SK-N-SH treated with all-trans-retinoic acid at 6 μM for 48 hours (cell line): Measurements from ENCODE around the gene FGF21.
"Not testable (repeated sequence)": the region's sequence is repeated elsewhere in the genome, so short reads cannot be mapped to it uniquely, and the experiment has no call there.

Experiments used
- CSDC2 ChIP-seq: fragments of 250-450 bp; sonication (Bioruptor Pico); IDR thresholded peaks from 2 replicates; pipeline ENCODE4 v1.5.0; 2020; ENCODE audit warnings: mild to moderate bottlenecking, moderate library complexity
- CSRNP3 ChIP-seq: fragments of 250-450 bp; sonication (Bioruptor Pico); IDR thresholded peaks from 2 replicates; pipeline ENCODE4 v1.5.1; 2021; ENCODE audit warnings: mild to moderate bottlenecking, moderate library complexity
- ESRRG ChIP-seq: fragments of 250-450 bp; sonication (Bioruptor Pico); IDR thresholded peaks from 2 replicates; pipeline ENCODE4 v1.6.1; 2021; ENCODE audit warnings: mild to moderate bottlenecking
- GLIS3 ChIP-seq: fragments of 250-450 bp; sonication (Bioruptor Pico); IDR thresholded peaks from 2 replicates; pipeline ENCODE4 v1.5.0; 2020; ENCODE audit warnings: mild to moderate bottlenecking, moderate library complexity
- ISL1 ChIP-seq: fragments of 250-450 bp; sonication (Bioruptor Pico); IDR thresholded peaks from 2 replicates; pipeline ENCODE4 v2.1.2; 2022; ENCODE audit warnings: mild to moderate bottlenecking, moderate library complexity
- OSR1 ChIP-seq: fragments of 250-450 bp; sonication (Bioruptor Pico); IDR thresholded peaks from 2 replicates; pipeline ENCODE4 v1.8.0; 2022; ENCODE audit warnings: moderate library complexity, mild to moderate bottlenecking, inconsistent platforms
- PATZ1 ChIP-seq: fragments of 250-450 bp; sonication (Bioruptor Pico); IDR thresholded peaks from 2 replicates; pipeline ENCODE4 v1.8.0; 2020; ENCODE audit warnings: mild to moderate bottlenecking, moderate library complexity, borderline replicate concordance
- POU6F1 ChIP-seq: fragments of 250-450 bp; sonication (Bioruptor Pico); IDR thresholded peaks from 2 replicates; pipeline ENCODE4 v1.8.0; 2021; ENCODE audit warnings: low read depth, mild to moderate bottlenecking, moderate library complexity, borderline replicate concordance
- PPARA ChIP-seq: fragments of 250-450 bp; sonication (Bioruptor Pico); IDR thresholded peaks from 2 replicates; pipeline ENCODE4 v1.5.0; 2020; ENCODE audit warnings: mild to moderate bottlenecking, borderline replicate concordance
- SNAI2 ChIP-seq: fragments of 250-450 bp; sonication (Bioruptor Pico); IDR thresholded peaks from 2 replicates; pipeline ENCODE4 v1.5.0; 2020; ENCODE audit warnings: mild to moderate bottlenecking, moderate library complexity
- TCF4 ChIP-seq: fragments of 250-450 bp; sonication (Bioruptor Pico); IDR thresholded peaks from 2 replicates; pipeline ENCODE4 v1.8.0; 2021; ENCODE audit warnings: mild to moderate bottlenecking, moderate library complexity, borderline replicate concordance
- ZC3H10 ChIP-seq: fragments of 250-450 bp; sonication (Bioruptor Pico); IDR thresholded peaks from 2 replicates; pipeline ENCODE4 v1.5.1; 2021; ENCODE audit warnings: mild to moderate bottlenecking, moderate library complexity
- ZFP3 ChIP-seq: fragments of 250-450 bp; sonication (Bioruptor Pico); IDR thresholded peaks from 2 replicates; pipeline ENCODE4 v1.5.0; 2020; ENCODE audit warnings: mild to moderate bottlenecking, moderate library complexity
- ZFP30 ChIP-seq: fragments of 450-650 bp; formaldehyde crosslinking; IDR thresholded peaks from 2 replicates; pipeline ENCODE4 v1.5.0; 2022; ENCODE audit warnings: mild to moderate bottlenecking, moderate library complexity

GRCh38 chr19:48768171-48768753, 12.9 kb downstream of the FGF21 start:
- TF ChIP-seq ZFP30 (CRISPR knock-in tag); PPARA (CRISPR knock-in tag); SNAI2 (CRISPR knock-in tag); CSRNP3 (CRISPR knock-in tag); ESRRG (CRISPR knock-in tag); POU6F1 (CRISPR knock-in tag); ISL1 (CRISPR knock-in tag); ZFP3 (CRISPR knock-in tag); ZC3H10 (CRISPR knock-in tag); PATZ1 (CRISPR knock-in tag); GLIS3 (CRISPR knock-in tag); TCF4 (CRISPR knock-in tag); CSDC2 (CRISPR knock-in tag); OSR1: not testable (repeated sequence)
